Panc1 (cell line): ENCODE results near the gene KRT5. TPM values are rescaled to one million over a fixed set of nuclear protein-coding genes. Genes with fewer than 3 reads are reported as not detected.

Experiments used
- ATAC-seq: fragments of 200-7000 bp; cut with Tn5 transposase; 2 replicates; pipeline ENCODE4 v1.9.1; 2020; ENCODE audit warnings: mild to moderate bottlenecking, moderate library complexity
- BruUV-seq: library from RNA; stranded (reverse); fragments of 400-500 nt; replicated peaks from 2 replicates; lab custom pipeline; 2021; lab: Mats Ljungman, UMichigan
- CTCF ChIA-PET: fragments of 300-600 bp; sonication (Branson Sonifier 250); formaldehyde crosslinking; loops from one replicate; lab custom pipeline; 2022; ENCODE audit warnings: antibody characterized with exemption; lab: Charles Lee
- POLR2A ChIA-PET: fragments of 300-600 bp; sonication (Branson Sonifier 250); formaldehyde crosslinking; loops from one replicate; lab custom pipeline; 2022; ENCODE audit warnings: antibody characterized with exemption; lab: Charles Lee
- DNase-seq: peaks from one replicate; pipeline ENCODE4 v3.0.0-alpha.2; 2010; ENCODE audit warnings: low read depth, low spot score
- H3K27ac ChIP-seq: 2 replicates; pipeline ENCODE4 v1.5.1; 2011; ENCODE audit warnings: mild to moderate bottlenecking, low read length, inconsistent platforms
- H3K27me3 ChIP-seq: fragments of 200-500 bp; sonication (Bioruptor generic); 2 replicates; pipeline ENCODE4 v1.6.0; 2014; ENCODE audit warnings: low read length, inconsistent platforms; ENCODE audit not compliant: control insufficient read depth, insufficient read depth
- H3K36me3 ChIP-seq: fragments of 200-500 bp; sonication (Bioruptor generic); 2 replicates; pipeline ENCODE4 v1.5.1; 2014; ENCODE audit warnings: inconsistent platforms, mild to moderate bottlenecking, low read length, moderate library complexity; ENCODE audit not compliant: control insufficient read depth, insufficient read depth
- H3K4me1 ChIP-seq: 2 replicates; pipeline ENCODE4 v1.5.1; 2011; ENCODE audit warnings: inconsistent platforms, mild to moderate bottlenecking, low read length, moderate library complexity; ENCODE audit not compliant: control insufficient read depth, insufficient read depth
- H3K4me3 ChIP-seq, 2 experiments: 2 replicates each; pipeline ENCODE4 v1.5.1; 2011 to 2012; ENCODE audit warnings: low read depth in 2 of 2, low read length in 2 of 2, mild to moderate bottlenecking in 2 of 2, inconsistent platforms in 1 of 2, moderate library complexity in 1 of 2
- H3K9me3 ChIP-seq: fragments of 200-500 bp; sonication (Bioruptor generic); 2 replicates; pipeline ENCODE4 v1.5.1; 2014; ENCODE audit warnings: low read depth, mild to moderate bottlenecking, inconsistent platforms, low read length, moderate library complexity; ENCODE audit not compliant: control insufficient read depth, insufficient read depth
- CTCF ChIP-seq: fragments of 450-650 bp; IDR thresholded peaks from 2 replicates; pipeline ENCODE4 v1.5.1; 2017; ENCODE audit warnings: mild to moderate bottlenecking
- POLR2AphosphoS5 ChIP-seq: IDR thresholded peaks from 2 replicates; pipeline ENCODE4 v1.6.1; 2012; ENCODE audit warnings: mild to moderate bottlenecking, low read depth, low read length, moderate library complexity
- REST ChIP-seq, 2 experiments: IDR thresholded peaks; 2 replicates each; pipeline ENCODE4 v1.6.1; 2011 to 2012; ENCODE audit warnings: low read depth in 2 of 2, control low read depth in 1 of 2, low read length in 1 of 2, mild to moderate bottlenecking in 1 of 2, moderate library complexity in 1 of 2; ENCODE audit not compliant: insufficient read depth in 1 of 2
- SIN3A ChIP-seq: IDR thresholded peaks from 2 replicates; pipeline ENCODE4 v1.6.1; 2012; ENCODE audit warnings: low read depth, mild to moderate bottlenecking, low read length, moderate library complexity, borderline replicate concordance; ENCODE audit not compliant: insufficient read depth
- TCF7L2 ChIP-seq: IDR thresholded peaks from 2 replicates; pipeline ENCODE4 v1.6.1; 2011; ENCODE audit warnings: mild to moderate bottlenecking, low read depth, low read length, inconsistent platforms
- in situ Hi-C: cut with HindIII; loops from 2 replicates; pipeline ENCODE4 v1.10.0; 2016; ENCODE audit warnings: low sequenced_read_pairs, low pct_unique_long_range_greater_than_20kb
- intact Hi-C: fragments of 100-400 bp; cut with micrococcal nuclease; formaldehyde crosslinking; loops from one replicate; pipeline ENCODE4 v1.10.0; 2022; ENCODE audit not compliant: unreplicated experiment
- total RNA-seq: library from RNA; stranded (reverse); gene quantifications from one replicate; pipeline ENCODE4 v1.2.1, GENCODE V29; 2021; ENCODE audit not compliant: unreplicated experiment

Gene KRT5
- total RNA-seq, 1 experiment from 2014 or later: not detected

GRCh38 chr12:52486166-52487105, 33.8 kb downstream of the KRT5 start:
- ATAC-seq (no peak), DNase-seq (no peak)
- H3K9me3 ChIP-seq: no peaks in the 10 kb centered on the region
- H3K27me3 ChIP-seq: peaks cover 13% of the 10 kb centered on the region
- POLR2A ChIA-PET: no interaction called here
- no peak overlapping the region for H3K4me3 ChIP-seq
- intact Hi-C loops: no loop called here
- CTCF ChIA-PET: no interaction called here
- no peak for TF ChIP-seq SIN3A
- BruUV-seq: no TSS peak
- H3K36me3 ChIP-seq: no peaks in the 10 kb centered on the region
- in situ Hi-C loops: no loop called here
- H3K4me1 ChIP-seq: no peaks in the 10 kb centered on the region
- no peak overlapping the region for H3K27ac ChIP-seq

GRCh38 chr12:52480073-52480472, 40.1 kb downstream of the KRT5 start:
- ATAC-seq: no peak
- CTCF ChIA-PET: no interaction called here

More at GRCh38 chr12:52480073-52480472, 40.1 kb downstream of the KRT5 start:
- POLR2A ChIA-PET: no interaction called here
- BruUV-seq: no TSS peak
- Histone ChIP-seq H3K4me1 (no peaks in the 10 kb centered on the region), H3K27ac (no peak overlapping the region), H3K9me3 (no peaks in the 10 kb centered on the region; the same call in 1 of the 2 replicates), H3K36me3 (no peaks in the 10 kb centered on the region), H3K27me3 (peaks cover 4% of the 10 kb centered on the region), H3K4me3 (no peak overlapping the region)
- intact Hi-C loops (no loop called here), in situ Hi-C loops (no loop called here)
- no peak for TF ChIP-seq CTCF
- no peak for TF ChIP-seq SIN3A
- TF ChIP-seq REST (IDR thresholded peaks at IDR 0.05; ENCODE audit: insufficient read depth in 1 of 2, low read depth in 2 of 2, low read length in 1 of 2): no peak
- no peak for TF ChIP-seq TCF7L2
- no peak for TF ChIP-seq POLR2AphosphoS5
- no peak for DNase-seq
